ENCODE measurements around the gene STX11.

The STX11 gene

GRCh38 chr6:144215402-144215931, 65.2 kb downstream of the STX11 start:
- no peak for DNase-seq (ENCODE audit: low read depth in 2 of 2)

- peak; percentile 78 to 84 for DNase-seq (ENCODE audit: low read depth in 2 of 2)
Observed at GRCh38 chr6:144215932-144216667, 65.8 kb downstream of the STX11 start.

GRCh38 chr6:144216668-144217218, 66.4 kb downstream of the STX11 start:
- no peak for DNase-seq (ENCODE audit: low read depth in 2 of 2)

- no peak for DNase-seq (ENCODE audit: low read depth in 2 of 2)
Observed at GRCh38 chr6:144217264-144217663, 66.9 kb downstream of the STX11 start.

- no peak for DNase-seq (ENCODE audit: low read depth in 2 of 2)
Observed at GRCh38 chr6:144217797-144218196, 67.5 kb downstream of the STX11 start.

GRCh38 chr6:144219056-144219685, 68.9 kb downstream of the STX11 start:
- no peak for DNase-seq (ENCODE audit: low read depth in 2 of 2)

- no peak for DNase-seq (ENCODE audit: low read depth in 2 of 2)
Observed at GRCh38 chr6:144220031-144220790, 69.9 kb downstream of the STX11 start.

GRCh38 chr6:144223686-144224085, 73.4 kb downstream of the STX11 start:
- DNase-seq (ENCODE audit: low read depth in 2 of 2), result no peak

- no peak for DNase-seq (ENCODE audit: low read depth in 2 of 2)
Observed at GRCh38 chr6:144231721-144232120, 81.4 kb downstream of the STX11 start.

- no peak for DNase-seq (ENCODE audit: low read depth in 2 of 2)
Observed at GRCh38 chr6:144232176-144232831, 82.0 kb downstream of the STX11 start.

- no peak for DNase-seq (ENCODE audit: low read depth in 2 of 2)
Observed at GRCh38 chr6:144232832-144233230, 82.5 kb downstream of the STX11 start.

- DNase-seq (ENCODE audit: low read depth in 2 of 2), result no peak
Observed at GRCh38 chr6:144234399-144234798, 84.1 kb downstream of the STX11 start.

GRCh38 chr6:144234935-144235334, 84.6 kb downstream of the STX11 start:
- DNase-seq (ENCODE audit: low read depth in 2 of 2), result no peak

Data from stimulated activated CD4-positive, alpha-beta T cell treated with anti-CD3 and anti-CD28 coated beads, Interleukin-1b, Interleukin-23, amount 100 ng/mL, for 1 hour (primary cell).